GM18519 (cell line): ENCODE results near the gene AASS.
A peak's percentile ranks its signal among the peaks of the same experiment; 100 is the strongest.
"Not testable (repeated sequence)": the region's sequence is repeated elsewhere in the genome, so short reads cannot be mapped to it uniquely, and the experiment has no call there.

Experiments used
- ATAC-seq: cut with Tn5 transposase; IDR thresholded peaks from one replicate; pipeline ENCODE4 v1.9.1; 2021; ENCODE audit warnings: mild to moderate bottlenecking, moderate library complexity; ENCODE audit not compliant: unreplicated experiment, low FRiP score

The AASS gene

DNA sequence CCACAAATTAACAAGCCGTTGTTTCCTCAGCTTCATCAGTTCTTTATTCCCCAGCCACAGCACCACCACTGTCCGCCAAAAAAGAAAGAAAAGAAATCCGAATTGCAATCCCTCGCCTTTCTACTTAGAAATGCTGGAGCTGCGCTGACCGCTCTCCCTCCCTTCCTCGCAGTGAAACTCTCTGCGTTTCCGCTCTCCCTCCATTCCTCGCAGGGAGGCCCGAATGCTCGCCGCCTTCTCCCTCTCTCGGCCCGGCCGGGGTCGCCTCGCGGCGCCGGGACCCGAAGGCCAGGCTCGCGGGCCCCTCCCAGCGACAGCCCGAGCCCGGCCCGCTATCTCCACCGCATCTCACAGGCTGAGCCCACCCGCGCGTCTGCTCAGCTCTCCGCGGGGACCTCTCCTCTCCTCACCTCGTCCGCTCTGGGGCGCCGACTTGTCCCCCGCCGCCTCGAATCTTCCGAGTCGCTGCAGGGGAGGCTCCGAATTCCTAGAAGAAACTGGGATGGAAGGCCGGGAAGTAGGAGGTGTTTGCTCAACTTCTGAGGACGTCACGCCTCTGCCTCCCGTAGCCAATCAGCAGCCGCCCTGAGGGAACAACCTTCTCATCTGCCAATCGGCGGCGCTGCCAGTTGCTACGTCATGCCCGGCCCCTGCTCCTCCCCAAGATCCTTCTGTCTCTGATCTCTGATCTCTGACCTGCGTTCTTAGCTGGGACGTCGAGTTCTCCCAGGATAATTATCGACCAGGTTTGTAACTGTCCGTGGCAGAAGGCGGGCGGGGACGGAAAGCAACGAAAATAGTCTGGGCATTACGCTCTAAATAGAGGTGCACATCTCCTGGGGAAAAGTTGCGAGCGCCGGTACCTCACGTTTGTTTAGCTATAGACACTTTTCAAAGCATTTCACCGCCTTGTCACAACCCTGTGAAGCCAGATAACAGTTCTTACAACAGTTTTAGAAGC is at the start of gene AASS:
AASS (minus strand) TSS at position 499 of the 961 bp plus-strand sequence. CDS start 10,523 bp downstream, outside the sequence.
- ATAC-seq, result peak; percentile 100

DNA sequence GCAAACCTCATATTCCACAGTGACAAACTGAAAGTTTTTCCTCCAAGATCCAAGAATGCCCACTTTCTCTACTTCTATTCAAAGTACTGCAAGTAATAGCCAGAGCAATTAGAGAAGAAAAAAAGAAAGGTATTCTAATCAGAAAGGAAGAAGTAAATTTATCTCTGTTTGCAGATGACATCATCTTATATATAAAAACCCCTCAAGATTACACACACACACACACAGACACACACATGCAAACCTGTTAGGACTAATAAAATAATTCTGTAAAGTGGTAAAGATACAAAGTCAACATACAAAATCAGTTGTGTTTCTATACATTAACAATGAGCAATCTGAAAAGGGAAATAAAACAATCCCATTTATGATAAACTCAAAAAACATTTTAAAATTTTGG is 44.7 kb upstream of the AASS start:
- ATAC-seq, result no peak

DNA sequence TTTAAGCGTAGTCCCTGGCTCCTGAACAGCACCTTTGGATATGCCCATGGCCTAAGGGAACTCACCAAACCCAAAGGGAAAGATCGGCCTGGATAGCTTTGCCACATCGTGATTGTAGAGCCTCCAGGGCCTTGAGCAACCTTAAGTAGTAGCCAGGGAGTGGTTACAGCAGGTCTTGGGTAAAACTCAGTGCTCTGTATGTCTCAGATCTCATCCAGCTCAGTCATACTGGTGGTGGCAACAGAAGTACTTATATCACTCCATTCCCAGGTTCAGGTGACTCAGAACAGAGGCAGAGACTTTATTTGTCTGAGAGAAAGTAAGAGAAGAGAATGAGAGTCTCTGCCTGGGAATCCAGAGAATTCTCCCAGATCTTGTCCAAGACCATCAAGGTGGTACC is 39.1 kb upstream of the AASS start:
- no peak for ATAC-seq

DNA sequence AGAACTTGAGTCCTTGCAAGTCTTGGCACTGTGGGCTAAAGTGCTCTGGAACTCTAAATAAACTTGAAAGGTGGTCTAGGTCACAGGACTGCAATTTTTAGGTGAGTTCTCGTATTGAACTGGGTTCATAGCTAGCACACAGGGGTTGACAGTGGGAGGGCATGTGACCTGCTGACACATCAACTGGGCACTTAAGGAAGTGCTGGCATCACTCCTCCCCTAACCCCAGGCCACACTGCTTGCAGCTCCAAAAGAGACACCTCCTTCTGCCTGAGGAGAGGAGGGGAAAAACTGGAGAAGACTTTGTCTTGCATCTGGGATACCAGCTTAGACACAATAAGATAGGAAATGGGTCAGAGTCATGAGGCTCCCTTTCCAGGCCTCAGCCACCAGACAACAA is 38.0 kb upstream of the AASS start:
- no peak for ATAC-seq

DNA sequence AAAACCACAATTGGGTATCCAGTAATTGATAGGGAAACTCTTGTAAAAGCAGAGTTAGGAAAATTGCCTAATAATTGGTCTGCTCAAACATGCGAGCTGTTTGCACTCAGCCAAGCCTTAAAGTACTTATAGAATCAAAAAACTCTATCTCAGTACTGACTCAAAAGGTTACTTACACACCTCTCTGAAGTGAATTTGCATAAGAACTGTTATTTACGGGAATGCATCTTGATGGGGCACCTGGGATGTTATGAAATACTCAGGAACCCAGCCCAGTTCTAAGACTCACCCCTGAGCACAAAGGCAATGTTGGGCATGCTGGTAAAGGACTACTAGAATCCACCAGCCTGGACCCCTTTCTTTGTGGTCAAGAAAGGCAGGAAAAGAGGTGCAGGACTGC is 28.1 kb upstream of the AASS start:
- not testable (repeated sequence) for ATAC-seq

DNA sequence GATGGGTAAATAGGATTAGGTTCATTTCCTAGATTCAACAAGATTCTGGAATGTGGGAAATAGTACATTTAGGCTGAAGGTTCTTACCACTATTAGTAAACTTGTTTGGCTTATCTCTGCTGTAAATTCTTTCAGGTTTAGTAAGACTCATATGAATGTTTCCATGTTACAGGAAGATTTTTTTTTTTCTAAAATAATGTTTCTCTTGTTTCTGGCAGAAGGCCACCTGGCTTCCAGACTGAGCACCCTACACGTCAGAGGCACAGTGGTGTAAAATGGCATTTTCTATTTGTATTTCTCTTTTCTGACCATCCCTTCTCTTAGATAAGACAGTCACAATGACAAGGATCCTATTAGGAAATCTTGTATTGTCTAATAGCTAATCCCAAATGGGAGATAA is 22.7 kb upstream of the AASS start:
- ATAC-seq, result no peak

DNA sequence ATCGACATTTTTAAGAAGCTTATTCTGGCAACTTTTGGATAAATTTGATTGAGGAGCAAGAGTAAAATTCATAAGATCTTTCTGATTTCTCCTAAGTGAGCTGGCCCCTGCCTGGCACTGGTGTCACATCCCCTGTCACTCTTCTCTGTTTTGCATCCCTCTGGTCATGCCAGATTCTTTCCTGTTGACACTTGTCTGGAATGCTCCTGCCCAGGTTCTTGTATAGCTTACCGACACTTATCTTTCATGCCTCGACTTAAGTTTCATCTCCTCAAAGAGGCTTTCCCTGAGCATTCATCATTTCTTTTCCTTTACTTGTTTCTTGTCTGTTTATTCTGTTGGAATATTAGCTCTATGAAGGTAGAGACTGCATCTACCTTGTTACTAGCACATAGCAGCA is 22.2 kb upstream of the AASS start:
- ATAC-seq, result no peak

DNA sequence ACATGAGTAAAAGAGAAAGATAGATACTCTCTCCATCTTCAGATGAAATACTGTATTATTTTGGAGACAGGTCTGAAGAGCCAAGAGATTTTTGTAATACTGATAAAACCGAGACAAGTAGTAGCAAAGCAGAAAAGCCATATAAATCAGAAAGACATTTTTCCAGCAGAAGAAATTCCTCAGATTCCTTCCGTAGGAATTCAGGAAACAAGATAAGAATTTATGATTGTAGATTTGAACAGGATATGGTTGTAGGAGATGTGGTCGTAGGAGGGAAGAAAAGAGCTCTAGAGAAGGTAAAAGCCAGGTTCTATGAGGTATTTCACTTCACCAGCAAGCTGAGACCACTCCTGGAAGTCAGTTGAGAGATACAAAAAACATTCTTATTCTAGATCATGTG is 17.6 kb upstream of the AASS start:
- no peak for ATAC-seq

DNA sequence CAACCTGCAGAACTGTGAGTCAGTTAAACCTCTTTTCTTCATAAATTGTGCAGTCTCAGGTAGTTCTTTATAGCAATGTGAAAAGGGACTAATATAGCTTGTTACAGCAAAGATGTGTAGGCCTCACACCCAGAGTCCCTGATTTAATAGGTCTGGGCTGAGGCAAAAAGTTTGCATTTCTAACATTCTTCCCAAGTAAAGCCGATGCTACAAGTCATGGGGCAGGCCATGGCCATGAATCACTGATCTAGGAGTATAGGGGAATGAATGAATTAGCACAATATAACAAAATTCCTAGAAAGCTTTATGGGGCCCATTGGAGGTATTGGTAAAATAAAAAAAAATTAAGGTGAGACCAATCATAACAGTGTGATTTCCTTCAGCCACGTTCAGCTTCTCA is 11.5 kb upstream of the AASS start:
- no peak for ATAC-seq

DNA sequence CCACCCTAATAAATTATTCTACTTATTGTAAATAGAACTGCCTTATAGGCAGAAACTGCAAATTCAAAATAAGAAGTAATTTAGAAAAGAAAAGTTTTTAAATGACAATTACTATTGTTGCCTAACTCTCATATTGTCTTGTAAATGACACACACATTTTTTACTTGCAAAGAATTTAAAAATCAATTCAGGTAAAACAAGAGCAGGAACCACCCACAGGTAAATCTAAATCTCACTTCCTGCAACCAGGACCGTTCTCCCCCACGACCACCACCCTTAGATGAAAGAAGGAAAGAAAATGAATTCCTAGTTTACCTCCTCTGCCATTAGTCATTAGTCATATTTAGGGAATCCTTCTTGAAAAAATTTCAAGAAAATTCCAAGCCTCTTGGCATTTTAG is 4.8 kb upstream of the AASS start:
- ATAC-seq, result no peak

DNA sequence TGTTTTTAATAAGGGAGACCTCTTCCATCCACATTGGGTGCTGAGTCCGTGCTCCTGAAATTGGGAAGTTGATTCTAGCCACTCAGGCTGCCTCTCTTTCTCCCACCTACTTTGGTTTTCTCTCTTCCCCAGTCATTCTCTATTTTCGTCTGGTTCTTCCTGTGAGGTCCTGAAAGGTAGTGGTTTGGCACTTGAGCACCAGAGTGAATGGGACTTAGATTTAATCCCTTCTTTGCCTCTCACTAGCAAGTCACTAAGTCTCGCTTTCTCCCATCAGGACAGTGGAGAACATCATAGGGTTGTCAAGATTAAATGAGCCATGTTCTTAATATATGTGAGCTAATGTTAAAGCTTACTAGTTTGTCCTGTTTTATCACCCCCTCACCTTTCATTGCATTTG is 4.0 kb upstream of the AASS start:
- no peak for ATAC-seq

DNA sequence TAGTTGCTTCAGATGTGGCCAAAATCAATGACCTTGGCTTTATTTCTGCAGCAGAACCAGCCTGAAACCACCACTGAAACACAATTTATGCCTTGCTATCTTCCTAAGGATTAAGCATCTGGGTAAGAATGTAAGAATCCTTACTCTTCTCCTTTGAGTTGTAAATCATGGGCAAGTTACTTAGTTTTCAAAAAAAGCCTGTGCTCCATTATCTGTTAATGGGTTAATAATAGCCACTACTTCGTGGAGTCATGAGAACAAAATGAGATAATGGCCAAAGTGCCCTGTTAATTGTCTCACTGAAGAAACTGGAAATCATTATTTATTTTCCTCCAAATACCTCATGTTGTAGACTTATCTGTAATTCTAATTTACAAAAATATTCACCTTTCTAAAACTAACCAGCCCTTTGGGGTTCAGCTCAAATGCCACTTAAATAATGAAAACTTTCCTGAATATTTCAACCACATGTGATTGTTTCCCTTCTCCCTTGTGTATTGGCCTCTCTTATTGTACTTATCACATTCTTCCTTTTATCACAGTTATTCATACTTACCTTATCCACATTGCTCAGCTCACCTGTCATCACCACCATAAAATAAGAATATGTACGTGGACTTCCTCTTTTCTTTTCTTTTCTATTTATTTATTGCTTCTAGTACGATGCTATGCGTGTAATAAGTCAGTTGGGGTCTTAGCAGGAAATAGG is 2.0 kb upstream of the AASS start:
- ATAC-seq, result no peak

DNA sequence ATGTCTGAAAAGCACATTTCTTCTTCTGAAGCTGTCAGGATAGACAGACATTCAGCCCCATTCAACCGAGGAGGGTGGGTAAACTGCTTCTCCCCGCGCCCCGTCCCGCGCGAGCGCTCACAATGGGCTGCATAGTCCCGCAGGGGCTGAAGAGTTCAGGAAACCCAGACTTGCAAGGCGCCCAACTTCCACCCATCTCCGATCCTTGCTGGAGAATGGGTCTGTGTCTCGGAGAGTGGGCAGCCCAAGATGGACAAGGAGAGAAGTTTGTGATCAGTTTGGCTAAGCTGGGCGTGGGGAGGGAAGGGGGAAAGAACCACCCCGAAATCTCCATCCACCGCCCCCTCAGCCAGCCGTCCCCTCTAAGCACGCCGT is 686 bp downstream of the AASS start:
- ATAC-seq, result no peak

DNA sequence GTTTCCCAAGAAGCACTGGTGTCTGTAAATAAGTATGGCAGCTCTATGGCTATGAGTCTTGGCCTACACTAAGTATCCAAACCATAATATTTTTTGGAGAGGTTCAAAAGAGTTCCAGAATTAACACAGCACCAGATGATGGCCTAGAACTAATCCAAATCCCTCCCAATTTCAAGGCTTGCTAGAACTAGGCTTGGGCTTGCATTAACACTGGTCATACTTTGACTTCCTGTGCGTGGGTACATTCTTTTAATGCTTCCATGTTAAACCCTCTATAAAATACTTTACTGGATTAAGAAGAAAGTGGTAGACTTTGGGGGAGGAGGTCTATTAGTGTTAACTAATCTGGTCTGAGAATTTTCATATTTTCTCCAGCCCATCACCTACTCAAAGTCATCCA is 3.1 kb downstream of the AASS start:
- no peak for ATAC-seq

DNA sequence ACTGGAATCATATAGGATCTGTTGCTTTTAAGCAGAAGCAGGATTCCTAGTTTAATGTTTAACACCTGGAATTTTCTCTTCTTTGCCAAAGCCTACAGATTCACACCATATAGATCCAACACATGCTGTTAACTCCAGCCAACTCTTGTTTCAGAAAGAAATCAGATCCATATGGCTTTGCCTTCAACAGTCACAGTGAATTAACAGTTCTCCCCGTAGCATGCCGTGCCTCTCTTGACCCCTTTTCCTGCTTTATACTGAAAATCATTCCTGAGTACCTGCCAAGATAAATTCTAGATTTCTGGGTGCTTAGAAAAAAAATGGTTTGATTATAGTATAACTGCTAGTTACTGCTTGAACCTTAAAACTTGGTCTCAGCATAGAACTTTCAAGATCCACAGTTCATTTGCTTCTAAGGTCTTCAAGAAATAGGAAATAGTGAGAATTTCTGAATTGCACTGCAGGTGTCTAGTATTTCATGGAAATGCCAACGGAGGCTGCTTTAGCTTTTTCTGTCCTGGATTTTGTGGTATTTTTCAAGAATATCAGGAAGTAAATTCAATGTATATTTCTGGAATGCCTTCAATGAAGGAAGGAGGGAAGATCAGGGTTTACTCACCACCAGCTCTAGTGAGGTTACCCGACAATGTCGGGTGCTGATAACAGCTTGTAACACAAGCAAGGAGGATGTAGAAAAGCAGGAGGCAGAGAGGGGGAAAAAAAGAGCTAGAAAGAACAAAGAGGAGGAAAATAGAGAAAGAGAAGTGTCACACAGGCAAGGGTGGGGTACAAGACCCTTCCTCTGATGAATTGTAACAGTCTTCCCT is 6.6 kb downstream of the AASS start:
- ATAC-seq, result no peak

DNA sequence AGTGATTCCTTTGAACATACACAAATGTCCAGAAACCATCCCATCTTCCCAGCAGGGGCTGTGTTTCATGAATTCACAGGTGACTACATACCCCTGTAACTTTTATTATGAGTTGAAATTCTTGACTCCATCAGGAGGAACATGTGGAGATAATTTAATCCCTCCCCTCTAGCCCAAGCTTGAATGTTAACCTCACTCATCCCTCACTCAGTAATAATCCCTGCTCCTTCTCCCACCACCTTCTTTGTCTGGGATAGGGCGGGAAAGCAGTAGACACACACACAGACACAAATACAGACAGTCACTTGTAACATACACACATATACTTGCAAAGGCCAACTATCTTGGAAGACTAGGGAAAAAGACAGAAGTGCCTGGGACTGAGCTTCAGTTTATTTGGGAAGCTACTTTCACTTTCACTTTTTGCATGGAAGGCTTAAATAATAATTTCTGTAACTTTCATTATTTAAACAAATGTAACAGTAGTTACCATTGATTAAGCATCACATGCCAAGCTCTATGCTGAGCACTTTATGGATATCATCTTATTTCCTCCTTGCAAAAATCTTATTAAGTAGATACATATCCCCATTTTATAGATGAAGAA is 7.3 kb downstream of the AASS start:
- ATAC-seq, result no peak

DNA sequence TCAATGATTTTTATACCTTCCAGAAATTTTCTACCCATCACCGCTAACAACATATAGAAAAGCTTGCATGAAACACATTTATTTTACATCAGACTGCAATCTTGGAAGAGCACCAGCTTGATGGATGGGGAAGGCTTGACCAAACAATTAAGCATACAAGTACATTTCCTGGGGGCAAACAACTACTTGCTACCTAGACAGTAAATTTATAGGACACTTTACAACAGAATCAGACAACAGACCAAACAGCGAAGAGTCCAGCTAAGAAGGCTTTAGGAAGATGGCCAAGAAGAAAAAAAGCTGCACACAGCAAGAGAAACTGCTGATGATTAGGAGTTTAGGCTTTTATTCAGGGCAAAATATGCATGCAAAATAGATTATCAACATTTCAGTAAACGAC is 8.0 kb downstream of the AASS start:
- no peak for ATAC-seq

DNA sequence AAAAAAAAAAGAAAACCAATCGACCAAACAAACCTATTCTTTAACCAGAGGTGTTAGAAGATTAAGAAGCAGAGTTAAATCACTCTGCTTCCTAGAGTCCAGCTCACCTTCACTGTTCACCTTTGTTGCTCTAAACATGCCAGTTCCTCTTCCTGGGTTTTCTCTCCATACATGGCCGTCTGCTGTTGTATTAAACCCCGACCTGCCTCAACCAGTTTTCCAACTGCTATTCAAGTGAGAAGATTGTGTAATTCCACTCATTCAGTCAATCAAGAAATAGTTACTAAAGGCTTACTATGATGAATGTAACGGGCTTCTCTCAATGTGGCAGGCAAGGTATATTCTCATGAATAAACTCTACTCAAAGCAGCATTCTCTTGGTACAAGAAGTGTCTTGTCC is 8.8 kb downstream of the AASS start:
- ATAC-seq, result no peak

DNA sequence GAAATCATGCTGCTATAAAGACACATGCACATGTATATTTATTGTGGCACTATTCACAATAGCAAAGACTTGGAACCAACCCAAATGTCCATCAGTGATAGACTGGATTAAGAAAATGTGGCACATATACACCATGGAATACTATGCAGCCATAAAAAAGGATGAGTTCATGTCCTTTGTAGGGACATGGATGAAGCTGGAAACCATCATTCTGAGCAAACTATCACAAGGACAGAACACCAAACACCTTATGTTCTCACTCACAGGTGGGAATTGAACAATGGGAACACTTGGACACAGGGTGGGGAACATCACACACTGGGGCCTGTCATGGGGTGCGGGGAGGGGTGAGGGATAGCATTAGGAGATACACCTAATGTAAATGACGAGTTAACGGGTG is 9.3 kb downstream of the AASS start:
- ATAC-seq, result not testable (repeated sequence)

DNA sequence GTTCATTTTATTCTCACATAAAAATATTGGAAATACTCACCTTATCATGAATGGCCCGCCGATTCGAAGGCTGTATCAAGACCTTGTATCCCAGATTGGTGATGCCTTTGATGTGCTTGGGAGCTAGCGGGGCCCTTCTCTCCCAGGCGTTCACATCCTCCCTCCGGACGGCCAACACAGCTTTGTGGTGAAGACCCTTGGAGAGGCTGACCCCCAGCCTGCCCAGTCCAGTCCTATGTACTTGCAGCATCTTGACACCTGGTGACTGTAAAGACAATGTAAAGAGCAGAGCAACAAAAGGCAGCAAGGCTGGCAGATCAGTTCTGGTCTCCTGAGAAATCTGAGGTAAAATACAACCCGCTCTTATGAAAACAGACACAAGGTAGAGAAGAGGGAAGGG is 10.6 kb downstream of the AASS start:
- no peak for ATAC-seq

DNA sequence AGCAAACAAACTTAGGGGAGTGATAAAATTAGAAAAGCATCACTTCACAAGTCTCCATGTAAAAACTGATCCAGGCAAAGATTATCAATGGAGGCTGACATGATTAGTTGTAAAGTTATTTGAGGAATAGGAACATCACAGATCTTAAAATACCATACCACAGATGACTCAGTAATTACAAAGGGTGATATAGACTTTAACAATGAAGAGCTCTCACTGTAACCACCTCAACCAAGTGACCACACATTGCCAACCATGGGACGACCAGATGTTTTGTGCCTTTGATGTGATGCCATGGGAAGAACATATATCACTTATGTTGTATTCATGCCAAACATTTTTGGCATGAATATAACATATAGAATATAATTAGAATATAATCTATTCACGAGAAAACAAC is 11.7 kb downstream of the AASS start:
- ATAC-seq, result no peak
